Keratinocyte (primary cell): ENCODE data around the gene TMUB2.

ENCODE experiments used
- EZH2 ChIP-seq: IDR thresholded peaks from one replicate; pipeline ENCODE4 v1.6.1; 2012; ENCODE audit warnings: inconsistent platforms, mild to moderate bottlenecking, low read length, moderate library complexity
- TF ChIP-seq, protein P1 (sequence below), 3 experiments: IDR thresholded peaks in 1 of 3; conservative IDR thresholded peaks in 1 of 3; optimal IDR thresholded peaks in 1 of 3; 2 replicates in 2 of 3; 3 replicates in 1 of 3; pipeline versions ENCODE3 to v1.5.1; 2011; ENCODE audit warnings: low read length in 3 of 3, mild to moderate bottlenecking in 3 of 3, moderate library complexity in 2 of 3, control low read depth in 1 of 3, inconsistent platforms in 1 of 3; ENCODE audit not compliant: insufficient read depth in 2 of 3; ENCODE audit errors: extremely low read depth in 1 of 3

DNA sequence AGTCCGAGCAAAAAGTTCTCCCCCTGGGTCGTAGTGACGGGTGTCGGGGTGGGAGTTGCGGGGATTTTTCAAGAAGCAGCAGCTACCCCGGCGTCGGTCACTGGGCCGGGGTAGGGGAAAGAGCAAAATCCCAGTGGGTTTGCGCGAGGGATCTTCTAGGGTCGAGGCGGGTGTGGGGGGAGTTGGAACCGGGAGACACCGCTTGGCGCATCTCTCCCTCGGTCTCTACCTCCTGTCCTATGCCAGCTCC lies 35.0 kb downstream of the TMUB2 start:
- TF ChIP-seq, protein P1, sequence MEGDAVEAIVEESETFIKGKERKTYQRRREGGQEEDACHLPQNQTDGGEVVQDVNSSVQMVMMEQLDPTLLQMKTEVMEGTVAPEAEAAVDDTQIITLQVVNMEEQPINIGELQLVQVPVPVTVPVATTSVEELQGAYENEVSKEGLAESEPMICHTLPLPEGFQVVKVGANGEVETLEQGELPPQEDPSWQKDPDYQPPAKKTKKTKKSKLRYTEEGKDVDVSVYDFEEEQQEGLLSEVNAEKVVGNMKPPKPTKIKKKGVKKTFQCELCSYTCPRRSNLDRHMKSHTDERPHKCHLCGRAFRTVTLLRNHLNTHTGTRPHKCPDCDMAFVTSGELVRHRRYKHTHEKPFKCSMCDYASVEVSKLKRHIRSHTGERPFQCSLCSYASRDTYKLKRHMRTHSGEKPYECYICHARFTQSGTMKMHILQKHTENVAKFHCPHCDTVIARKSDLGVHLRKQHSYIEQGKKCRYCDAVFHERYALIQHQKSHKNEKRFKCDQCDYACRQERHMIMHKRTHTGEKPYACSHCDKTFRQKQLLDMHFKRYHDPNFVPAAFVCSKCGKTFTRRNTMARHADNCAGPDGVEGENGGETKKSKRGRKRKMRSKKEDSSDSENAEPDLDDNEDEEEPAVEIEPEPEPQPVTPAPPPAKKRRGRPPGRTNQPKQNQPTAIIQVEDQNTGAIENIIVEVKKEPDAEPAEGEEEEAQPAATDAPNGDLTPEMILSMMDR (optimal IDR thresholded peaks at IDR 0.05 in 1 of 3, IDR thresholded peaks at IDR 0.05 in 1 of 3, conservative IDR thresholded peaks at IDR 0.05 in 1 of 3; ENCODE audit: extremely low read depth in 1 of 3, insufficient read depth in 2 of 3, low read length in 3 of 3), result no peak
- TF ChIP-seq EZH2, result no peak
